Measurements from ENCODE around the gene EPC1. TPM values are rescaled to one million over a fixed set of nuclear protein-coding genes. Genes with fewer than 3 reads are reported as not detected.
"Not testable (repeated sequence)": the region's sequence is repeated elsewhere in the genome, so short reads cannot be mapped to it uniquely, and the experiment has no call there.

Gene EPC1
- total RNA-seq, 1 donor from 2014 or later: 72.0 TPM

DNA sequence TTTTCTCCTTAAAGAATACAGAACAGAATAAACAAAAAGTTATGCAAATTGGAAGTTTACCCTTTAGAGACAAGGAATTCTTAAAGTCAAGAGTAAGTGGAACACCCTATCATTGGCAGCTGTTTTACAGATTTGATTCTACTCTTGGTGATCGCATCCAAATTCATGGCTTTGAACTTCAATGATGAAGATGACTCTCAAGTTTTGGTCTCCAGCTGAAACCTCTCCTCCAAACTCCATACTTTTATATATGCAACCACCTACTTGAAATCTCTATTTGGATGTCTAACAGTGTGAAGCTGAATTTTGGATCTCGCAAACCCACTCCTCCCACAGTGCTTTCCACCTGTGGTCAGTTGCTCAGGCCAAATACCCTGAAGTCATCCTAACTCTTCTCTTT, 80.4 kb downstream of the EPC1 start:
- no peaks in the 10 kb centered on the region for H3K4me1 ChIP-seq (ENCODE audit: control insufficient read depth in 3 of 3, insufficient read depth in 3 of 3, low read length in 3 of 3)
- H3K27ac ChIP-seq (ENCODE audit: low read depth, low read length): no peak overlapping the region
- no peaks in the 10 kb centered on the region for H3K9me3 ChIP-seq (ENCODE audit: control insufficient read depth in 3 of 3, low read length in 3 of 3)
- no peaks in the 10 kb centered on the region for H3K27me3 ChIP-seq (ENCODE audit: control insufficient read depth in 3 of 3, insufficient read depth in 3 of 3, low read length in 3 of 3)
- no peak overlapping the region for H3K4me3 ChIP-seq (ENCODE audit: low read length in 3 of 3)
- H3K36me3 ChIP-seq (ENCODE audit: control insufficient read depth in 3 of 3, insufficient read depth in 3 of 3, low read length in 3 of 3): peaks cover 20 to 38% (median 37%) of the 10 kb centered on the region in 3 donors
- no peak overlapping the region for H3K9ac ChIP-seq (ENCODE audit: low read depth in 1 of 3, low read length in 3 of 3)

GRCh38 chr10:32265756-32266155, 81.2 kb downstream of the EPC1 start:
- Histone ChIP-seq H3K9me3 (ENCODE audit: control insufficient read depth in 3 of 3, low read length in 3 of 3) (no peaks in the 10 kb centered on the region), H3K36me3 (ENCODE audit: control insufficient read depth in 3 of 3, insufficient read depth in 3 of 3, low read length in 3 of 3) (peaks cover 13 to 30% (median 29%) of the 10 kb centered on the region in 3 donors), H3K27ac (ENCODE audit: low read depth, low read length) (no peak overlapping the region), H3K27me3 (ENCODE audit: control insufficient read depth in 3 of 3, insufficient read depth in 3 of 3, low read length in 3 of 3) (no peaks in the 10 kb centered on the region), H3K4me1 (ENCODE audit: control insufficient read depth in 3 of 3, insufficient read depth in 3 of 3, low read length in 3 of 3) (no peaks in the 10 kb centered on the region), H3K4me3 (ENCODE audit: low read length in 3 of 3) (no peak overlapping the region), H3K9ac (ENCODE audit: low read depth in 1 of 3, low read length in 3 of 3) (no peak overlapping the region)

- Histone ChIP-seq H3K9me3 (ENCODE audit: control insufficient read depth in 3 of 3, low read length in 3 of 3) (no peaks in the 10 kb centered on the region), H3K4me1 (ENCODE audit: control insufficient read depth in 3 of 3, insufficient read depth in 3 of 3, low read length in 3 of 3) (no peaks in the 10 kb centered on the region)
Observed at GRCh38 chr10:32263300-32263699, 83.7 kb downstream of the EPC1 start.

DNA sequence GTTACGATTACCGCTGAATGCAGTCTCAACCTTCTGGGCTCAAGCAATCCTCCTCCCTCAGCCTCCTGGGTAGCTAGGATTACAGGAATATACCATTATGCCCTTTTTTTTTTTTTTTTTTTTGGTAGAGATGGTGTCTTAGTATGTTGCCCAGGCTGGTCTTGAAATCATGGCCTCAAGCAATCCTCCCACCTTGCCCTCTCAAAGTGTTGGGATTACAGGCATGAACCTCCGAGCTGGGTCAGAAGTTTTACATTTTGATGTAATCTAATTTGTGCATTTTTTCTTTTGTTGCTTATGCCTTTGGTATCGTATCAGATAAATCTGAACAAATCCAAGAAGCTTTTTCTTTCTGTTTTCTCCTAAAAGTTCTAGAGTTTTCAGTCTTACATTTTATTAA, 87.4 kb downstream of the EPC1 start:
- no peaks in the 10 kb centered on the region for H3K27me3 ChIP-seq (ENCODE audit: control insufficient read depth in 3 of 3, insufficient read depth in 3 of 3, low read length in 3 of 3)

More at GRCh38 chr10:32263300-32263699, 83.7 kb downstream of the EPC1 start:
- H3K36me3 ChIP-seq (ENCODE audit: control insufficient read depth in 3 of 3, insufficient read depth in 3 of 3, low read length in 3 of 3): peaks cover 6 to 10% (median 7%) of the 10 kb centered on the region in 3 donors
- H3K4me3 ChIP-seq (ENCODE audit: low read length in 3 of 3): no peak overlapping the region
- H3K27me3 ChIP-seq (ENCODE audit: control insufficient read depth in 3 of 3, insufficient read depth in 3 of 3, low read length in 3 of 3): no peaks in the 10 kb centered on the region
- no peak overlapping the region for H3K27ac ChIP-seq (ENCODE audit: low read depth, low read length)
- H3K9ac ChIP-seq (ENCODE audit: low read depth in 1 of 3, low read length in 3 of 3): no peak overlapping the region

DNA sequence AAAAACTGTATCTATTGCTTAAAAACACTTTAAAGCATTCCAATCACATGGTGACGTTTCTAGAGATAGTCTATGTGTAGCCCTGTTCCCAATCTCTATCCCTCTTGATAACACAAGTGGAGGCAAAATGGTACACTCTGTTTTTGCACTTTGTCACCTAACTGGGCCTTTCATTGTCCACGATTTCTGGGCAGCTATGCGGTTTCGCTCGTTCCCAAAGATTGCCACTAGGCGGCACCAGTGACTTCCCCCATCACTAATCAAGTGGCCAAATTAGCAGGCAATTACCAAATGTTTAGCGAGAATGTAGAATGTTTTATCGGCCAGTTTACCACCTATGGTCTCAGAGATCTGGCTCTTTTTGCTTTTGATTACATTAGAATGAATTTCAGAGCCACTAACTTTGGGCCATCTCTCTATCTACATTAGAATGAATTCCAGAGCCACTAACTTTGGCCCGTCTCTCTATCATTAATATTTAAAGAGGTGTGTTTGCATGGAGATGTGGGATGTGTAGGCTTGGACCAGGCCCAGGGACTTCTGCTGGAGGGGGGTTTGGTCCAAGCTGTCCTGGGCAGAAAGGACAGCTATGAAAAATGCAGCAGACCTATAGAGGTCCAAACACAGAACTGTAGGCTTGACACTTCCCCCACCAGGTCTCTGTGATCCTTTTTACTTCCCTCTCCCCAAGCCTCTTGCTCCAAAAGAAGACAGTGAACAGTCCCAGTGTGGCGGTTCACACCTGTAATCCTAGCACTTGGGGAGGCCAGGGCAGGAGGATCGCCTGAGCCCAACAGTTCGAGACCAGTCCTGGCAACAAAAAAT, 90.1 kb downstream of the EPC1 start:
- Histone ChIP-seq H3K36me3 (ENCODE audit: control insufficient read depth in 3 of 3, insufficient read depth in 3 of 3, low read length in 3 of 3) (no peaks in the 10 kb centered on the region), H3K4me1 (ENCODE audit: control insufficient read depth in 3 of 3, insufficient read depth in 3 of 3, low read length in 3 of 3) (peaks cover 0 to 2% (median 0%) of the 10 kb centered on the region in 3 donors), H3K27me3 (ENCODE audit: control insufficient read depth in 3 of 3, insufficient read depth in 3 of 3, low read length in 3 of 3) (no peaks in the 10 kb centered on the region), H3K9ac (ENCODE audit: low read depth in 1 of 3, low read length in 3 of 3) (no peak overlapping the region), H3K4me3 (ENCODE audit: low read length in 3 of 3) (no peak overlapping the region), H3K9me3 (ENCODE audit: control insufficient read depth in 3 of 3, low read length in 3 of 3) (no peaks in the 10 kb centered on the region), H3K27ac (ENCODE audit: low read depth, low read length) (no peak overlapping the region)

More for the DNA sequence above, 87.4 kb downstream of the EPC1 start:
- no peak overlapping the region for H3K9ac ChIP-seq (ENCODE audit: low read depth in 1 of 3, low read length in 3 of 3)
- H3K27ac ChIP-seq (ENCODE audit: low read depth, low read length): no peak overlapping the region
- peaks cover 0 to 2% (median 0%) of the 10 kb centered on the region in 3 donors for H3K4me1 ChIP-seq (ENCODE audit: control insufficient read depth in 3 of 3, insufficient read depth in 3 of 3, low read length in 3 of 3)
- no peak overlapping the region for H3K4me3 ChIP-seq (ENCODE audit: low read length in 3 of 3)
- no peaks in the 10 kb centered on the region for H3K9me3 ChIP-seq (ENCODE audit: control insufficient read depth in 3 of 3, low read length in 3 of 3)
- no peaks in the 10 kb centered on the region for H3K36me3 ChIP-seq (ENCODE audit: control insufficient read depth in 3 of 3, insufficient read depth in 3 of 3, low read length in 3 of 3)

DNA sequence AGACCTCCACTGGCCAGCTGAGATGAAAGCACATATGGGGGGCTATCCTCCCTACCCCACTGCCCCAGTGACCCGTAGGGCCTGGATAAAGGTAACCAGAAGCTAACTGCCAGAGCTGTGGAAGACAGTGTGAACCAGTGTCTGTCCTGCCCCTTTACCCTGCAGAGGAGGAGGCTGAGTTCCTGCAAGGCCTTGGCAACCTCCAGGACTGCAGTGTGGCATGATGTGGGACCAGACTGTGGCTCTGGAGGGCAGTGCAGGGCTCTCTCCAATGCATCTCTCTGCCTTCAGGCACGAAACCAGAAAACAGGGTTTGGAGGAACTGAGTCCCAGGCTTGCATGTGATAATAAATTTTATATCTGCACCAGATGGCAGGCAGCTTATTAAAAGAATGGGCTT, 93.1 kb downstream of the EPC1 start:
- Histone ChIP-seq H3K36me3 (ENCODE audit: control insufficient read depth in 3 of 3, insufficient read depth in 3 of 3, low read length in 3 of 3) (no peaks in the 10 kb centered on the region), H3K27ac (ENCODE audit: low read depth, low read length) (no peak overlapping the region), H3K9ac (ENCODE audit: low read depth in 1 of 3, low read length in 3 of 3) (no peak overlapping the region), H3K9me3 (ENCODE audit: control insufficient read depth in 3 of 3, low read length in 3 of 3) (no peaks in the 10 kb centered on the region), H3K27me3 (ENCODE audit: control insufficient read depth in 3 of 3, insufficient read depth in 3 of 3, low read length in 3 of 3) (no peaks in the 10 kb centered on the region), H3K4me1 (ENCODE audit: control insufficient read depth in 3 of 3, insufficient read depth in 3 of 3, low read length in 3 of 3) (peaks cover 0 to 2% (median 0%) of the 10 kb centered on the region in 3 donors), H3K4me3 (ENCODE audit: low read length in 3 of 3) (no peak overlapping the region)

- no peak overlapping the region for H3K9ac ChIP-seq (ENCODE audit: low read depth in 1 of 3, low read length in 3 of 3)
- no peaks in the 10 kb centered on the region for H3K9me3 ChIP-seq (ENCODE audit: control insufficient read depth in 3 of 3, low read length in 3 of 3)
- H3K4me3 ChIP-seq (ENCODE audit: low read length in 3 of 3): no peak overlapping the region
- H3K27ac ChIP-seq (ENCODE audit: low read depth, low read length): no peak overlapping the region
- H3K4me1 ChIP-seq (ENCODE audit: control insufficient read depth in 3 of 3, insufficient read depth in 3 of 3, low read length in 3 of 3): peaks cover 0 to 2% (median 0%) of the 10 kb centered on the region in 3 donors
- no peaks in the 10 kb centered on the region for H3K27me3 ChIP-seq (ENCODE audit: control insufficient read depth in 3 of 3, insufficient read depth in 3 of 3, low read length in 3 of 3)
- H3K36me3 ChIP-seq (ENCODE audit: control insufficient read depth in 3 of 3, insufficient read depth in 3 of 3, low read length in 3 of 3): no peaks in the 10 kb centered on the region
Observed at GRCh38 chr10:32253276-32253675, 93.7 kb downstream of the EPC1 start.

DNA sequence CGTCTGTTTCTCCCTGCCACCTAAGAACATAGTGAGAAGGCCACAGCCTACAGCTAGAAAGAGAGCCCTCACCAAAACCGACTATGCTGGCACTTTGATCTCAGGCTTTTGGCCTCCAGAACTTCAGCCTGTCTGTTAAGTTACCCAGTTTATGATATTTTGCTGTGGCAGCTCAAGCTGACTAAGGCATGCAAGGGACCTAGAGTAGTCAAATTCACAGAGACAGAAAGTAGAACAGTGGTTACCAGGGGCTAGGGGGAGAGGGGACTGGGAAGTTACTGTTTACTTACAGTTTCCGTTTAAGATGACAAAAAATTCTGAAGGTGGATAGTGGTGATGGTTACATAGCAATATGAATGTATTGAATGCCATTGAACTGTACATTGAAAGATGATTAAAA, 96.5 kb downstream of the EPC1 start:
- H3K27me3 ChIP-seq (ENCODE audit: control insufficient read depth in 3 of 3, insufficient read depth in 3 of 3, low read length in 3 of 3); H3K4me3 ChIP-seq (ENCODE audit: low read length in 3 of 3); H3K9ac ChIP-seq (ENCODE audit: low read depth in 1 of 3, low read length in 3 of 3); H3K9me3 ChIP-seq (ENCODE audit: control insufficient read depth in 3 of 3, low read length in 3 of 3); H3K36me3 ChIP-seq (ENCODE audit: control insufficient read depth in 3 of 3, insufficient read depth in 3 of 3, low read length in 3 of 3); H3K27ac ChIP-seq (ENCODE audit: low read depth, low read length); H3K4me1 ChIP-seq (ENCODE audit: control insufficient read depth in 3 of 3, insufficient read depth in 3 of 3, low read length in 3 of 3): not testable (repeated sequence)

DNA sequence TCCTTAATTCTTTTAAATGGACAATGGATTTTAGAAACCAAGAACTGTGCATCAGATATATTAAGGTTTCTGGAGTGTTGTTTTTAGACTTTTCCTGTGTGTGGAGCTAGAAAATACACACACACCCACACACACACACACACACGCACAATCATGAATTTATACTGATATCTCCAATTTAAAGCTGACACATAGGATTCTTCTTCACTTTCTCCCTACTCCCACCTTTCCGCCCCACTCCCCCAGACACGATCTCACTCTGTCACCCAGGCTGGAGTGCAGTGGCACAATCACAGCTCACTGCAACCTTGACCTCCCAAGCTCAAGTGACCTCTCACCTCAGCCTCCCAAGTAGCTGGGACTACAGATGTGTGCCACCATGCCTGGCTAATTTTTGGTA, 100.3 kb downstream of the EPC1 start:
- Histone ChIP-seq H3K27ac (ENCODE audit: low read depth, low read length) (no peak overlapping the region), H3K36me3 (ENCODE audit: control insufficient read depth in 3 of 3, insufficient read depth in 3 of 3, low read length in 3 of 3) (no peaks in the 10 kb centered on the region), H3K9ac (ENCODE audit: low read depth in 1 of 3, low read length in 3 of 3) (no peak overlapping the region), H3K4me3 (ENCODE audit: low read length in 3 of 3) (no peak overlapping the region), H3K27me3 (ENCODE audit: control insufficient read depth in 3 of 3, insufficient read depth in 3 of 3, low read length in 3 of 3) (no peaks in the 10 kb centered on the region), H3K9me3 (ENCODE audit: control insufficient read depth in 3 of 3, low read length in 3 of 3) (no peaks in the 10 kb centered on the region), H3K4me1 (ENCODE audit: control insufficient read depth in 3 of 3, insufficient read depth in 3 of 3, low read length in 3 of 3) (no peaks in the 10 kb centered on the region)

DNA sequence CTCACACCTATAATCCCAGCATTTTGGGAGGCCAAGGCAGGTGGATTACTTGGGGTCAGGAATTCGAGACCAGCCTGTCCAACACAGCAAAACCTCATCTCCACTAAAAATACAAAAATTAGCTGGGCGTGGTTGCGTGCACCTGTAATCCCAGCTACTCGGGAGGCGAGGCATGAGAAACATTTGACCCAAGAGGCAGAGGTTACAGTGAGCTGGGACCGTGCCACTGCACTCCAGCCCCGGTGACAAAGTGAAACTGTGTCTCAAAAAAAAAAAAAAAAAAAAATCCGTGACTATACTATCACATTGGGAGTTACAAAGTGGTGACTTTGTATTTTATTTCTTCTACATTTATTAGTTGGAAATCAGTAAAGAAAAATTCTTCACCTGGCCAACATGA, 101.2 kb downstream of the EPC1 start:
- Histone ChIP-seq H3K4me1 (ENCODE audit: control insufficient read depth in 3 of 3, insufficient read depth in 3 of 3, low read length in 3 of 3) (no peaks in the 10 kb centered on the region), H3K4me3 (ENCODE audit: low read length in 3 of 3) (no peak overlapping the region), H3K27me3 (ENCODE audit: control insufficient read depth in 3 of 3, insufficient read depth in 3 of 3, low read length in 3 of 3) (no peaks in the 10 kb centered on the region), H3K36me3 (ENCODE audit: control insufficient read depth in 3 of 3, insufficient read depth in 3 of 3, low read length in 3 of 3) (no peaks in the 10 kb centered on the region), H3K9me3 (ENCODE audit: control insufficient read depth in 3 of 3, low read length in 3 of 3) (no peaks in the 10 kb centered on the region), H3K9ac (ENCODE audit: low read depth in 1 of 3, low read length in 3 of 3) (no peak overlapping the region), H3K27ac (ENCODE audit: low read depth, low read length) (no peak overlapping the region)
